Stimulated activated CD4-positive, alpha-beta T cell treated with anti-CD3 and anti-CD28 coated beads, TNF-alpha, amount 100 ng/mL, for 1 hour (primary cell): Measurements from ENCODE around the gene ARHGAP36.

Source experiments
- DNase-seq, 3 donors: peaks; one replicate each; pipeline ENCODE4 v3.0.0-alpha.2; 2020; ENCODE audit warnings: low read depth in 3 of 3, low spot score in 1 of 3

ARHGAP36 gene, protein sequence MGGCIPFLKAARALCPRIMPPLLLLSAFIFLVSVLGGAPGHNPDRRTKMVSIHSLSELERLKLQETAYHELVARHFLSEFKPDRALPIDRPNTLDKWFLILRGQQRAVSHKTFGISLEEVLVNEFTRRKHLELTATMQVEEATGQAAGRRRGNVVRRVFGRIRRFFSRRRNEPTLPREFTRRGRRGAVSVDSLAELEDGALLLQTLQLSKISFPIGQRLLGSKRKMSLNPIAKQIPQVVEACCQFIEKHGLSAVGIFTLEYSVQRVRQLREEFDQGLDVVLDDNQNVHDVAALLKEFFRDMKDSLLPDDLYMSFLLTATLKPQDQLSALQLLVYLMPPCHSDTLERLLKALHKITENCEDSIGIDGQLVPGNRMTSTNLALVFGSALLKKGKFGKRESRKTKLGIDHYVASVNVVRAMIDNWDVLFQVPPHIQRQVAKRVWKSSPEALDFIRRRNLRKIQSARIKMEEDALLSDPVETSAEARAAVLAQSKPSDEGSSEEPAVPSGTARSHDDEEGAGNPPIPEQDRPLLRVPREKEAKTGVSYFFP

DNA sequence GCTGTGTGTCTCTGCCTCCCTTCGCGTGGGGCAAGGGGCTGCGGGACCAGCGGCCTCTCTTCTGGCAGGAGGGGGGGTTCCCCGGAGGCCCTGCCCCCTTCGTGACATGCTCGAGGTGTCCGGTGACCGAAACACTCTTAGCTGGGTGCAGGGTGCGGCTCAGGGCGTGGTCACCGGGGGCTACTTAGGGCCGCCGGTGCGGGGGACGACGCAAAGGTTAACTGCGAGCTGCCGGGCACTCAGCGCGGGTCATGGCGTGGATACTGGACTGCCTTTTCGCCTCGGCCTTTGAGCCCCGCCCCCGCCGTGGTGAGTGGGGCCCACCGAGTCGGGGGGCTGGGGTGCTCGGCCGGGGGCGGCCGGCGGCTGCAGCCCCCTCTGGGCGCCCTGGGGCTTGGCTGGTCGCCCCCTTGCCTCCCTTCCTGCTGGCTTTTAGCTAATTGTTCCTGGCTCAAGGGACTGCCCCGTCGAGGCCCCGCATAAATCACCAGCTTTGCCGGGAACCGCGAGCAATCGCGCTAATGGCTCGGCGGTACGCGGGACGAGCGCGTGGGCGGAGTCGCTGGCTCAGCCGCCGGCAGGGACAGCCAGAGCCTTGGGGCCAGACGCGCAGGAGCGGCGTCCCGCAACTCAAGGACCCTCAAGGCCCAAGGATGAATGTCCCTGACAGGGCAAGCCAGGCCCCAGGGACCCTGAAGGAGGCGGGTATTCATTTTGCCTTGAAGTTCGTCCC, at the start of gene ARHGAP36:
Gene ARHGAP36 (plus strand): TSS at position 211 of the 733 bp plus-strand sequence. CDS start 23,320 bp downstream, outside the sequence.
- no peak for DNase-seq

DNA sequence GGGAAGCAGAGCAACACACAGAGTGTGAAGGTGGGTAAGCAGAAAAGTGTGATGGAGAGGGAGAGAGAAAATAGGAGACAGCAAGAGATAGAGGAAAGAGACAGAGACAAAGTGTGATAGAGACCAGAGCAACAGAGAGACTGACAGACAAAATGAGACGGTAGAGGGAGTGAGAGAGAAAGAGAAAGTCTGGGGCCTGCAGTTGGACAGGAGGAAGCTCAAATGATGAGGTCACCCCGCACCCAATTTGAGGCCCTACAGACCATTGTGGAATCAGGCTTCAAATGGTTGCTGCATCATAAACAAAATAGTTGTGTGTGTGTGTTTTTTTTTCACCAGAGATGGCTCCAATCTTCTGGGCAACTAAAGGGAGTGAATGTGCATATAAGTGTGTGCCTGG, 48.0 kb upstream of the ARHGAP36 start:
- DNase-seq: no peak

DNA sequence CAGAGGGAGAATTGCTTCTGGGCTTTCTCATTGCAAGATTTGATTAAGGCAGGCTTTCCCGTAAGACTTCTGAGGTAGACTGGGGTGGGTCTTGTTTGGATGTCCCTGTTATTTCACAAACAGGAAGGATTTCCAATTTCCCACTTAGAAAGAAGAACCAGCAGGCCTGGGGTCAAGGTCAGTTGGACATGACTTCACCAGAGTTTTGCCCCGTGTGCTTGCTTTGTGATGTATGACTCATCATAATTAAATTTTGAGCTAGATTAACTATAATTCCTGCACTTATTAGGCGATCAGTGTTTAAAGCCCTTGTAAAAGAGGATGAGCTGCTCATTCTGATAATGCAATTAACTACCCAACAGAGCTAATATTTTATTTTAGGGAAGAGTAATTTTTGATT, 32.8 kb upstream of the ARHGAP36 start:
- DNase-seq: no peak

DNA sequence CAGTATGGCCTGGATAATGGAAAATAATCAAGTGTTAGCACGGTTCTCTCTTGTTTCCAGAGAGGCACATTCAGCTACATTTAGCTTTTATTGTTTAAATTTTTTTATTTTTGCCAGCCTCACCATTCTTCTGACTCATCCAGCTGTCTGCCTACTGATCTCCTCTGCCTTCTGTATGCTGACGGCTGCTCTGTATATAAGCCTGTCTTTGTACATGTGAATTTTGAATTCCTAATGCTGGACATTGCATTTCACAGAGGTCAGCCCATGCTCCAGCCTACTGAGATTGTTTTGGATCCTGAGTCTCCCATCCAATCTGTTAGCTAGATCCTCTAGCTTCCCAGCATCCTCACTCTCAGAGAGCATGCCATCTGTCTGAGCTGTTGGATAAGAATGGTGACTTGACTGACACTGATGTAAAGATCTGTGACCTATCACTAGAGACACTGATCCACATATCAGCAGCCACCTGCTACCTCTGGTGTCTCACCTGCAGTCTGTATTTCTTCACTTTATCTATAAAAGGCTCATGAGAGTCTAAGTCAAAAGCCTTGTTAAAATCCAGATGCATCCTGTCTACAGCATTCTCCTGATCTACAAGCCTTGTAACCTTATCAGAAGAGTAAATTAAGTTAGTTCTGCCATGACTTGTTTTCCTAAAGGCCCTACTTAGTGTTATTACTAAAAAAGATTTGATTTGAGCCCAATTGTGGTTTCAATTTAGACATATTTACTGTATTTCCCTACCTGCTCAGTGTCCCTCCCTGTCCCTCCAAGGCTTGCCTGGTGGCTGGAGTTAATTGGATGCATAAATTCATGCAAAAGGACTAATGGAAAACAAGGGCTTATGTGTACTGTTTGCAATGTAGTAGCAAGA, 25.6 kb upstream of the ARHGAP36 start:
- no peak for DNase-seq

DNA sequence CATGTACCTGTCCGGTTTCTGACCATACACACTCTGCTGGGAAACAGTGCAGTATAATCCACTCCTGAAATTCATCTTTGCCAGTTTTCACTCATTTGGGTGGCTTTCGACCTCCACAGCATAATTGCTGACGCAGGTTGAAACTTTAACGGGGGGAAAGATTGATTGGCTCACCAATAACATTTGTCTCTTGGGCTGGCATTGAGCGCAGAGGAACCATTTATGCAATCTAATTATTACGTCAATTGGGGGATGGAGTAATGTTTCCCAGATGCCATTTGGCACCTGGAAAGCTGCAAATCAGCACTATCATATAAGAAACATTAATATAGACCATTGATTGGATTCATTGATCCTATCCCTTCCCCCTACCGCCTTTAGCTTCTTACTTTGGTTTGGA, 24.1 kb upstream of the ARHGAP36 start:
- no peak for DNase-seq

DNA sequence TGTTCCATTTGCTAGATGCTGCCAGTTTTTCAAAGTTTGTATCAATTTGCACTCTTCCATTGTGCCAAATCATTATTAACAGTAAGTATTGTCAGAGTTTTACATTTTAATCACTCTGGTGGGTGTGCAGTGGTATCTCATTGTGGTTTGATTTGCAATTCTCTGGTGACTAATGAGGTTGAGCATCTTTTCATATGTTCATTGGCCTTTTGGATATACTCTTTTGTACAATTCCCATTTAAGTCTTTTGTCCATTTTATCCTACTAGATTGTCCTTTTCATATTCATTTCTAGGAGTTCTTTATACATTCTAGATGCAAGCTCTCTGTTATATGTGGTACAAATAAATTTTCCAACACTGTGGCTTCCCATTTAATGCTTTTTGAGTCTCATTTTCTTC, 17.4 kb upstream of the ARHGAP36 start:
- no peak for DNase-seq

DNA sequence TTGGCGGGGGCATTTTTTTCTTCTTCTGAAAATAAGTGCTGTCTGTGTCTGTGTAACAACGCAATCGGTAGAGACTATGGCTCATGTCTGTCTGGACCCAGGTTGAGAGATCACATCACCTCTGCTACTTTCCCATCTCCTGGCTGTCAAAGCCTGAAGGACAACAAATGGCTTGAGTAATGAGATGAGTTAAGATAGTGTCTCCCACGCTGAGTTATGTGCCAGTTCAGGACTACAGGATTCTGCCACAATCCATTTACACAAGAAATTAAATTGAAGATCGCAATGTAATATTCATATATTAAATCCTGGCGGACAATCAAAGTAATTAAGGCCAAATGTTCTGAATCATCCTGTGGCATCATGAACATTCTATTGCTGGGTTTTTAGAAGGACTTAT, 16.5 kb upstream of the ARHGAP36 start:
- no peak for DNase-seq

DNA sequence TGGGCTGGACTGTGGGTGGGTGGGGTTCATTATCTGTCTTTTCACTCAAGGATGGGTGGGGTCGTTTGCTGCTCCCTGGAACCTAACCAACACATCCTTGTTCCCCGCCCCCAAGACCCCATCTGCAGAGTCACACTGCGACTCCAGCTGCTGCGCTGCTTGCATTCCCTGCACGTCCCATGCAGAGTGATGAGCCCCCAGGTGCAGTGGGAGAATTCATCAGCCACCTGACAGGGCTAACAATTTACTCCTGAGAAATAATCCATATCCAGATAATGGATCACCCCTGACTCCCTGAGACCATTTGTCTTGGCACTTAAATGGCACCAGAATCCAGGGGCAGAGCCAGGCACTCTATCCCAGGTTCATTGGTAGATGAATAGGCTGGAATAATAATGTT, 12.4 kb upstream of the ARHGAP36 start:
- DNase-seq: no peak

DNA sequence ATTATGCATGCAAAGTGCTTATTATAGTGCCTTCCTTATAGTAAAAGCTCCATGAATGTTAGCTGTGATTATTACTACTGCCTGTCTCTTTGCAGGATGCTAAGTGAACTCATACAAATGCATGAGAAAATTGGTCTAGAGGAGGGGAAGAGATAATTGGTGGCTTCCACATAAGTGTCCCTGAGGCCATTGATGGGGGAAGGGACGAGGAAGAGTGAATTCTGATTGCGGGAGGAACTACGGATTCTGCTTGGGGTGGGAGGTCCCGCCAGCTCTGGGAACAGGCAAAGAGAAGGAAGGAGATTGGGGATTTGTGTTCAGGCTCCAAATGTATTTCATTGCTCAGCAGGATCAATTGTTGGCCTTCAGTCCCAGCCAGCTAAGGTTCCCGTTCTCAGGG, 11.6 kb upstream of the ARHGAP36 start:
- DNase-seq: no peak

DNA sequence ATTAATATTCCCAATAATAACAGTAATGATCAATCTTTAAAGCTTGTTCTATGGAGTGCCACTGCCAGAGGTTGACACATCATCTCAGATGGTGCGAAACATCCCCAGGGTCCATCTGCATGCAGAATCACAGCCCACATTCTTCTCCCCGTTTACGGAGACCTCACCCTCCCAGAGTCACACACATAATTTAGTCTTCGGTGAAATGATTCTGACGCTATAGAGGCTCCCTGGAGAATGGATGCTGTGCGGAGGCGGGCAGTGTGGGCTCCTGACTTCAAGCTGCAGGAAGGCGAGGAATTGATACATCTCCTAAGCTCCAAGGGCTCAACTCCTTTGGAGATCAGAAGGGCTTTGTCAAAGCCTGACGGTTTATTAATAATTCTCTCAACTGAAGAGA, 11.0 kb upstream of the ARHGAP36 start:
- no peak for DNase-seq

DNA sequence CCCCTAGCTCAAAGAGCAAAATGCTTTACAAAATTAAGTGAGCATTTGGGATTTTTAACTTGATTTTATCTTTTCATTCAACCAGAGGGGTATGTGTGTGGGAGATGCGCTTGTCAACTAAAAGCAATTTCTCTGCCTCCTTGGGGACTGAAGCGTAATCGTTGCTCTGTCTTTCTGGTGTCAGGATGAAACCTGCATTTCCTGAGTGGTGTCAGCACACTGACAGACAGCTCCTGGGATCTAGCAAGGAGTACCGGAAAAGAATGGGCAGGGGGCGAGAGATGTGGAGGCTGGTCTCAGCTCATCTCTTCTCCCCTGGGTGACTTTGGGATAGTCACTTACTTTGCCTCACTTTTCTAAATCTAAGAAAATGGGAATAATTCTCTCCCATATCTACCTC, 5.1 kb upstream of the ARHGAP36 start:
- DNase-seq: no peak

DNA sequence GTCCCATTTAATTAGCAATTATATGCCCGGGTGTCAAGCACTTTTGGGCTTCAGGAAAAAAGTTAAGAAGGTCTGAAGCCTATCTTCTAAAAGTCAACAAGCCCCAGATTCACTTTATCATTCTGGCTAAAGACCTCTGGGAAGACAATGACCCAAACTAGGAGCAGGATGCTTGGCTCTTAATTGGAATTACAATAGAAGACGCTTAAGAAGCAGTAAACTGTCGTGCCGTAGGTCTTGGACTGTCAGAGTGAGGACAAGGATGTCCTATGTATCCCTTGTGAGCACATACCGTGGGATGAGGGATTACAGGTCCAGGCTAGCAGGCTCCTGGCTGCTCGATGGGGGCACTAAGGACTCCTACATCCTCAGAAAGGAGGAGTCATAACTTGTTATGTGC, 3.2 kb upstream of the ARHGAP36 start:
- DNase-seq: no peak

DNA sequence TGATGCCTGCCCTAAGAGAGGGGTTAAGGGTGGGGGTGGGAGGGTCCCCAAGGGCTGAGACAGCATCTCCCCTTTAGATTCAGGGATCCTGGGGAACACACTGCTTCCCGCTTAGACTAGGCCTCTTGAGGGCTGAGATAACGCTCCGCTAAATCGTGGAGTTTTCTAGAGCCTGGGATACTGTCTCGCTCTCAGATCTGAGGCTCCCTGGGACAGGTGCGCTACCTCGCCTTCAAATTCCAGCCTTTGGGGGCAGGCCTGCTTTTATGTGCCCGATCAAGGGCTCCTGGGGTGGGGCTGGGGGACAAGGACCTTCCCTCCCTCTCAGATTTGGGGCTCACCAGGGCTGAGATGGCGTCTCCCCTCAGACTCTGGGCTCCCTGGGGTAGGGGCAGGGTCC, 440 bp upstream of the ARHGAP36 start:
- DNase-seq: no peak

DNA sequence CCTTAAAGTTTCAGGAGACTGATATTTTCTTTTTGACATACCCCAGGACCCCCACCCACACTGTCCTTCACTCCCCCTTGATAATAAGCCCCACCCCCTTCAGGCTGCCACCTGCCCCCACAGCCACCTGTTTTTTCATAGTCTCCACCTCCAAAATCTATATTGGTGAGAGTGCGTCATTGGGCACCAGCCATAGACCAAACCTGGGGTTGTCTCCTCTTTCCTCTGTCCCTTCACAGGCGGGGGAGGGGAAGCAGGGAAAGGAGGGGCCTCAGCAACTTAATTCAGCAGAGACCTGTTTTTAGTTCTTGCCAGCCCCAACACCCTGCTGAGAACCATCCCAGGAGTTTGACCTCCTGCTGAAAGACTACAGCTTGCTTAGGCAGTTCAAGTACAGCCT, 1.1 kb downstream of the ARHGAP36 start:
- no peak for DNase-seq

DNA sequence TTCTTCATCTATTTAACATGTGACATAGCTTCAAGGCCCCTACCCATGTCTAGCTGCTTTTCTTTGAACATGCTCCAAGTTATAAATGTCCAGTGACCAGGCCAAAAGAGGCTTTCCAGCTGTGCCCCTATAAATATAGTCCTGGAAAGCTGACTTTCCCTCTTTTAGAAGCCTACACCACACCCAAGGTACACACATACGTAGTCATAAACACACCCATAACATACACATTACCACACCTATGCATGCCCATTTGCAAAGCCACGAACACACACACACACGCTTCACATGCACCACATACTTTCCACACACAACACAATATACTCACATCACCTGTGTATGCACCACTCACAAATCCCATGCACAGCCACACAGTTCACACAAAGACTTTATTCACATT, 2.0 kb downstream of the ARHGAP36 start:
- DNase-seq: no peak

DNA sequence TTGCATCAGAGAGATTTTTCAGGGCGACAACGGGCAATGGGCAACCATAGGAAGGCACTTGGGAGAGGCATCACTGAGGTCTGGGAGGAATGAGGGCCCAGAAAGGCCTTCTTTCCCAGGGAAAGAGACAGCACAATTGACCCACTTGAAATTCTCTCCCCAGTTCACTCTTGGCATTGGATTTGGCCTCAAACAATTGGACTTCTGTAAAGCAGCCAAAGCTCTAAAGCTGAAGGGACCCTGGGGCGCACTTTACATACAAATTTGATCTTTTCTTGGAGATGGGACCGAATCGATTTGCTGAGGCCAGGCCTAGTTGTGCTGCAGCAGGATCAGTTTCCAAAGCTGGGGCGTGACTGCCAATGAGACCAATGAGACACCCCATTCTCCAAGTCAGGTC, 3.2 kb downstream of the ARHGAP36 start:
- no peak for DNase-seq

DNA sequence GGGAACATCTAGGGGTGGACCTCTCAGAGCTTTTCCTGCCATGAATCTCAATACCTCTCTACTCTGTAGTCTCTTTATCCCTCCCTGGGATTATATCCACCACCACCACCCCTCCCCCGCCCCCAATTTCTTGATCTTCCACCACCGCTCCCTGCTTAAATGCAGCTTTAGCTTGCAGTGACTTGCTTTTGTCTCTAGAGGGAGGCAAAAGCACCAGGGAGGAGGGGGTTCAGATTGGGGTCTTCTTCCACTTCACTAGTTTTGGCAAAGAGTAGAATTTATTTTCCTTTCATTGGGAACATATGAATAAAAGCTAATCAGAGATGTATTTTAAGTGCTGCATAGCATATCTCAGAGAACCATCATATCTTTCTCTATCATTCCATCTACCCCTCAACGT, 5.5 kb downstream of the ARHGAP36 start:
- DNase-seq: no peak

DNA sequence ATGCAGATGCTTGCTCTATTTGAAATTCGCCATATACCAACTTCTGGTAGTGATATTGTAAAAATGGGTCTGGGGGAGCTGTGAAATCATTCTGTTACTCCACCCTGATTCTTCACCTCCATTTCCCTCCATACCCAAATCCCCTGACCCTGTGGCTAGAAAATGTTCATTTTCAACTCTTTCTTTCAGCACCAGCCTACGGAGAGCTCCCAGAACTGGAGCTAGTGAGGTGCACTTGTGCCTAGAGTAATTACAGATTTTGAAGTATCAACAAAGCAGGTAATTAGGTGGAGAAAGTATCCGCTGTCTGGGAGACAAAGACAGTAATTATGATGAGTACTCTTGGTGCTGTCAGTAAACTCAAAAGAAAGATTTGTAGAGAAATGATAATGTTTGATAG, 8.1 kb downstream of the ARHGAP36 start:
- DNase-seq: no peak

DNA sequence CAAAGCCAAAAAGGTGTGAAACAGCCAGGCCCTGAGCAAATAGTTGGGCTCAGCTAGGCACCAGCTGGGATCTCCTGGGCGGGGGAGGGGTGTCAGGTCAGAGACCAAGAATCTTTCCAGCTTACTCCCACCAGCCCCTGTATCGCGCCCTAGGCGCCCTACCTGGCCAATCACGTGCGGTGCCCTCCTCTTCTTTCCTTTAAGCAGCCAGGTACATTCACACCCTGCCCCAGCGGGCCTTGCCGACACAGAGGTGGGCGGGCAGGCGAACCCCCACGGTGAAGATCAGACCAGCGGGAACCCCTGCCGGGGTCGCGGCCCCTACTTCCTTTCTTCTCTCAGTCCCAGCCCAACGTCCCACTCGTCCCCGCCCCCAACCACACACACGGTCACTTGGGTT, 9.1 kb downstream of the ARHGAP36 start:
- no peak for DNase-seq

DNA sequence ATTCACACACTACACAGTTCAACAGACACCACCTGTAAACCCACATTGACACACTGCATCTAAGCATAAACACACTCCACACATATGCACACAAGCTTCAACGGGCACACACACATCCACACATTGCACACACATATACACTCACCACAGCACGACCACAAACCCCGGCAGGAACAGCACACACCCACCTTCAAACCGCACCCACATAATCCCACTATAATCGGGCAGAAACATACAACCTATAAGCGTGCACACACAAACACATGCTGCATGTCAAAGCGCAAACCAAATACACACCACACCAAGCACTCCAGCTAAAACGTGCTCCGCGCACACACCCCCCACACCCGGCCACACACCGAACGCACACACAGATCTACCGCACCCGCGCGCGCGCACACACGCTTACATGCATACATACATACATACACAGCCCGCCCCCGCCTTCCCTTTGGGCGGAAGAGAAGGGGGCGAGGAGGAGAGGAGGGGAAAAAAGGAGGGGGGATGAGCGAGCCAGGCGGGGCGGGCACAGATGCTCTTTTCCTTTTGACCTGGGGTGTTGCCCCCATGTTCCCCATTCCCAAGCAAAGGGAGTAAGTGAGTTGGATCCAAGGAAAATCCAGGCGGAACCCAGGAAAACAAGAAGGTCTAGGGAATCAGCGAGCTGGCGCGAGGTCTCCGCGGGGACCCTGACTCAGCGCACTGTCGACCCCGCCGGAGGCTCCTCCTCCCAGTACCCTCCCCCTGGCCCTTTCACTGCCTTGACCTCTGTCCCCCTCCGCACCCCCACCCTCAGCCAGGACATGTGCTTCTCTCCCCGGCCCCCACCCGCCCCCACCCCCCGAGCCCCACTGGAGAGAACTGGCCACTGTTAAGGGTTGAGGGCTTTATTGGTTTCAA, 9.9 kb downstream of the ARHGAP36 start:
- no peak for DNase-seq
